SK-N-SH treated with all-trans-retinoic acid at 6 μM for 48 hours (cell line): ENCODE data around the gene PROZ.

Experiments used
- ATAC-seq: fragments of 200-7000 bp; cut with Tn5 transposase; 3 replicates; pipeline ENCODE4 v1.9.1; 2020; ENCODE audit warnings: mild to moderate bottlenecking, moderate library complexity
- BACH2 ChIP-seq: fragments of 250-450 bp; sonication (Bioruptor Pico); IDR thresholded peaks from 2 replicates; pipeline ENCODE4 v1.9.0; 2021; ENCODE audit warnings: mild to moderate bottlenecking, borderline replicate concordance
- CSDC2 ChIP-seq: fragments of 250-450 bp; sonication (Bioruptor Pico); IDR thresholded peaks from 2 replicates; pipeline ENCODE4 v1.5.0; 2020; ENCODE audit warnings: mild to moderate bottlenecking, moderate library complexity
- CSRNP3 ChIP-seq: fragments of 250-450 bp; sonication (Bioruptor Pico); IDR thresholded peaks from 2 replicates; pipeline ENCODE4 v1.5.1; 2021; ENCODE audit warnings: mild to moderate bottlenecking, moderate library complexity
- ESRRG ChIP-seq: fragments of 250-450 bp; sonication (Bioruptor Pico); IDR thresholded peaks from 2 replicates; pipeline ENCODE4 v1.6.1; 2021; ENCODE audit warnings: mild to moderate bottlenecking
- GLIS3 ChIP-seq: fragments of 250-450 bp; sonication (Bioruptor Pico); IDR thresholded peaks from 2 replicates; pipeline ENCODE4 v1.5.0; 2020; ENCODE audit warnings: mild to moderate bottlenecking, moderate library complexity
- OSR1 ChIP-seq: fragments of 250-450 bp; sonication (Bioruptor Pico); IDR thresholded peaks from 2 replicates; pipeline ENCODE4 v1.8.0; 2022; ENCODE audit warnings: moderate library complexity, mild to moderate bottlenecking, inconsistent platforms
- PATZ1 ChIP-seq: fragments of 250-450 bp; sonication (Bioruptor Pico); IDR thresholded peaks from 2 replicates; pipeline ENCODE4 v1.8.0; 2020; ENCODE audit warnings: mild to moderate bottlenecking, moderate library complexity, borderline replicate concordance
- PPARA ChIP-seq: fragments of 250-450 bp; sonication (Bioruptor Pico); IDR thresholded peaks from 2 replicates; pipeline ENCODE4 v1.5.0; 2020; ENCODE audit warnings: mild to moderate bottlenecking, borderline replicate concordance
- RARB ChIP-seq: fragments of 250-450 bp; sonication (Bioruptor Pico); IDR thresholded peaks from 2 replicates; pipeline ENCODE4 v1.8.0; 2021; ENCODE audit warnings: mild to moderate bottlenecking, moderate library complexity
- SNAI2 ChIP-seq: fragments of 250-450 bp; sonication (Bioruptor Pico); IDR thresholded peaks from 2 replicates; pipeline ENCODE4 v1.5.0; 2020; ENCODE audit warnings: mild to moderate bottlenecking, moderate library complexity
- TCF4 ChIP-seq: fragments of 250-450 bp; sonication (Bioruptor Pico); IDR thresholded peaks from 2 replicates; pipeline ENCODE4 v1.8.0; 2021; ENCODE audit warnings: mild to moderate bottlenecking, moderate library complexity, borderline replicate concordance
- TOX ChIP-seq: fragments of 250-450 bp; sonication (Bioruptor Pico); IDR thresholded peaks from 2 replicates; pipeline ENCODE4 v1.8.0; 2021; ENCODE audit warnings: mild to moderate bottlenecking, moderate library complexity, borderline replicate concordance
- ZFP3 ChIP-seq: fragments of 250-450 bp; sonication (Bioruptor Pico); IDR thresholded peaks from 2 replicates; pipeline ENCODE4 v1.5.0; 2020; ENCODE audit warnings: mild to moderate bottlenecking, moderate library complexity
- ZFP30 ChIP-seq: fragments of 450-650 bp; formaldehyde crosslinking; IDR thresholded peaks from 2 replicates; pipeline ENCODE4 v1.5.0; 2022; ENCODE audit warnings: mild to moderate bottlenecking, moderate library complexity
- ZNF565 ChIP-seq: fragments of 450-650 bp; formaldehyde crosslinking; conservative IDR thresholded peaks from 2 replicates; pipeline ENCODE4 v1.5.0; 2020; ENCODE audit warnings: low read depth, mild to moderate bottlenecking, moderate library complexity
- ZNF70 ChIP-seq: fragments of 450-650 bp; formaldehyde crosslinking; IDR thresholded peaks from 2 replicates; pipeline ENCODE4 v1.5.0; 2020; ENCODE audit warnings: mild to moderate bottlenecking, moderate library complexity
- ZNF8 ChIP-seq: fragments of 450-650 bp; formaldehyde crosslinking; IDR thresholded peaks from 2 replicates; pipeline ENCODE4 v1.5.0; 2020; ENCODE audit warnings: mild to moderate bottlenecking, moderate library complexity
- TF ChIP-seq, protein P1 (sequence below): fragments of 250-450 bp; sonication (Bioruptor Pico); IDR thresholded peaks from 2 replicates; pipeline ENCODE4 v1.5.0; 2020; ENCODE audit warnings: mild to moderate bottlenecking, moderate library complexity
- TF ChIP-seq, protein P2 (sequence below): fragments of 250-450 bp; sonication (Bioruptor Pico); IDR thresholded peaks from 2 replicates; pipeline ENCODE4 v1.5.1; 2020; ENCODE audit warnings: low read depth, mild to moderate bottlenecking, moderate library complexity
- TF ChIP-seq, protein P3 (sequence below): fragments of 250-450 bp; sonication (Bioruptor Pico); IDR thresholded peaks from 2 replicates; pipeline ENCODE4 v1.8.0; 2021; ENCODE audit warnings: low read depth, mild to moderate bottlenecking, moderate library complexity, borderline replicate concordance

Gene PROZ

DNA sequence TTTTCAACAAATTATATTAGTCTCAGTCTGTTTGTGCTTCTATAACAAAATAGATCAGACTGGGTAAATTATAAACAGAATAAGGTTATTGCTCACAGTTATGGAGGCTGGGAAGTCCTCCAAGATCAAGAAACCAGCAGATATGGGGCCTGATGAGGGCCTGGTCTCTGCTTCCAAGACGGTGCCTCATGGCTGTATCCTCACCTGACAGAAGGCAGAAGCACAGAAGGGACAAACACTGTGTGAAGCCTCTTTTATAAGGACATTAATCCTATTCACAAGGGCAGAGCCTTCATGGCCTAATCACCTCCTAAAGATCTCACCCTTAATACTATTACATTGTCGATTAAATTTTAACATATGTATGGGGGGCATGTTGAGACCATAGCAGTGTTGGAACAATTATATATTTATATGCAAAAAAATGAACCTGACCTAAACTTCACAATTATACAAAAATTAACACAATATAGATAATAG, 23.1 kb upstream of the PROZ start:
- TF ChIP-seq ZFP30 (CRISPR knock-in tag) (no peak), BACH2 (CRISPR knock-in tag) (no peak), TOX (CRISPR knock-in tag) (no peak), PPARA (CRISPR knock-in tag) (no peak), ESRRG (CRISPR knock-in tag) (no peak), PATZ1 (CRISPR knock-in tag) (no peak), GLIS3 (no peak), CSRNP3 (CRISPR knock-in tag) (no peak), ZNF70 (CRISPR knock-in tag) (no peak), TCF4 (CRISPR knock-in tag) (no peak), CSDC2 (no peak), ZNF8 (no peak), RARB (CRISPR knock-in tag) (no peak), ZNF565 (CRISPR knock-in tag) (no peak), OSR1 (CRISPR knock-in tag) (no peak), ZFP3 (no peak)
- TF ChIP-seq, protein P1, sequence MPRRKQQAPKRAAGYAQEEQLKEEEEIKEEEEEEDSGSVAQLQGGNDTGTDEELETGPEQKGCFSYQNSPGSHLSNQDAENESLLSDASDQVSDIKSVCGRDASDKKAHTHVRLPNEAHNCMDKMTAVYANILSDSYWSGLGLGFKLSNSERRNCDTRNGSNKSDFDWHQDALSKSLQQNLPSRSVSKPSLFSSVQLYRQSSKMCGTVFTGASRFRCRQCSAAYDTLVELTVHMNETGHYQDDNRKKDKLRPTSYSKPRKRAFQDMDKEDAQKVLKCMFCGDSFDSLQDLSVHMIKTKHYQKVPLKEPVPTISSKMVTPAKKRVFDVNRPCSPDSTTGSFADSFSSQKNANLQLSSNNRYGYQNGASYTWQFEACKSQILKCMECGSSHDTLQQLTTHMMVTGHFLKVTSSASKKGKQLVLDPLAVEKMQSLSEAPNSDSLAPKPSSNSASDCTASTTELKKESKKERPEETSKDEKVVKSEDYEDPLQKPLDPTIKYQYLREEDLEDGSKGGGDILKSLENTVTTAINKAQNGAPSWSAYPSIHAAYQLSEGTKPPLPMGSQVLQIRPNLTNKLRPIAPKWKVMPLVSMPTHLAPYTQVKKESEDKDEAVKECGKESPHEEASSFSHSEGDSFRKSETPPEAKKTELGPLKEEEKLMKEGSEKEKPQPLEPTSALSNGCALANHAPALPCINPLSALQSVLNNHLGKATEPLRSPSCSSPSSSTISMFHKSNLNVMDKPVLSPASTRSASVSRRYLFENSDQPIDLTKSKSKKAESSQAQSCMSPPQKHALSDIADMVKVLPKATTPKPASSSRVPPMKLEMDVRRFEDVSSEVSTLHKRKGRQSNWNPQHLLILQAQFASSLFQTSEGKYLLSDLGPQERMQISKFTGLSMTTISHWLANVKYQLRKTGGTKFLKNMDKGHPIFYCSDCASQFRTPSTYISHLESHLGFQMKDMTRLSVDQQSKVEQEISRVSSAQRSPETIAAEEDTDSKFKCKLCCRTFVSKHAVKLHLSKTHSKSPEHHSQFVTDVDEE (CRISPR knock-in tag): no peak
- TF ChIP-seq, protein P2, sequence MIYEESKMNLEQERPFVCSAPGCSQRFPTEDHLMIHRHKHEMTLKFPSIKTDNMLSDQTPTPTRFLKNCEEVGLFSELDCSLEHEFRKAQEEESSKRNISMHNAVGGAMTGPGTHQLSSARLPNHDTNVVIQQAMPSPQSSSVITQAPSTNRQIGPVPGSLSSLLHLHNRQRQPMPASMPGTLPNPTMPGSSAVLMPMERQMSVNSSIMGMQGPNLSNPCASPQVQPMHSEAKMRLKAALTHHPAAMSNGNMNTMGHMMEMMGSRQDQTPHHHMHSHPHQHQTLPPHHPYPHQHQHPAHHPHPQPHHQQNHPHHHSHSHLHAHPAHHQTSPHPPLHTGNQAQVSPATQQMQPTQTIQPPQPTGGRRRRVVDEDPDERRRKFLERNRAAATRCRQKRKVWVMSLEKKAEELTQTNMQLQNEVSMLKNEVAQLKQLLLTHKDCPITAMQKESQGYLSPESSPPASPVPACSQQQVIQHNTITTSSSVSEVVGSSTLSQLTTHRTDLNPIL (CRISPR knock-in tag): no peak
- no peak for ATAC-seq

DNA sequence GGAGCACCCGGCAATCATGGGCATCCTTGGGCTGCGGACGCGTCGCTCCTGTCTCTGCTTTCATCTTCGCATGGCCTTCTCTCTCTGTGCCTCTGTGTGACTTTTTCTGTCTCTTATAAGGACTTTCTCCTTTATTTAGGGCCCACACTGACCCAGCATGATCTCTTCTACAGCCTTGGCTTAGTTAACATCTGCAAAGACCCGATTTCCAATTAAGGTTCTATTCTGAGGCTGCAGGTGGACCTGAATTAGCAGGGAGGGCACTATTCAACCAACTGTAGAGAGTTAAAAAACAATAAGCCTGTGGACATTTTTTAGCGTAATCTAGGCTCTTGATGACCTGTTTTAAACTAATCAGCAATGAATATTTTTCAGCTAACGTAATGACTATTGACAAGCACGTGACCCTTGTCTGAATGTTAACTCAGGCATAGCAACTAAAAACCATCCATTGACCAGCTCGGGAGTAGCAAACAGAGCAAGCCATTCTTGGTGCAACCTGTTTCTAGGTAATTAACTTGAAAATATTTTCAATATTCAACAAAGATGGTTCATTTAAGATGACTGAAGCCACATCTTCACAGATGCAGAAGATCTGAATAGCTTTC, 20.7 kb upstream of the PROZ start:
- ATAC-seq: no peak
- TF ChIP-seq SNAI2 (CRISPR knock-in tag) (no peak), TCF4 (CRISPR knock-in tag) (no peak), ZFP30 (CRISPR knock-in tag) (no peak), ESRRG (CRISPR knock-in tag) (no peak), ZFP3 (no peak), GLIS3 (no peak), ZNF70 (CRISPR knock-in tag) (no peak), PATZ1 (CRISPR knock-in tag) (no peak), ZNF565 (CRISPR knock-in tag) (no peak), ZNF8 (no peak)
- TF ChIP-seq, protein P3, sequence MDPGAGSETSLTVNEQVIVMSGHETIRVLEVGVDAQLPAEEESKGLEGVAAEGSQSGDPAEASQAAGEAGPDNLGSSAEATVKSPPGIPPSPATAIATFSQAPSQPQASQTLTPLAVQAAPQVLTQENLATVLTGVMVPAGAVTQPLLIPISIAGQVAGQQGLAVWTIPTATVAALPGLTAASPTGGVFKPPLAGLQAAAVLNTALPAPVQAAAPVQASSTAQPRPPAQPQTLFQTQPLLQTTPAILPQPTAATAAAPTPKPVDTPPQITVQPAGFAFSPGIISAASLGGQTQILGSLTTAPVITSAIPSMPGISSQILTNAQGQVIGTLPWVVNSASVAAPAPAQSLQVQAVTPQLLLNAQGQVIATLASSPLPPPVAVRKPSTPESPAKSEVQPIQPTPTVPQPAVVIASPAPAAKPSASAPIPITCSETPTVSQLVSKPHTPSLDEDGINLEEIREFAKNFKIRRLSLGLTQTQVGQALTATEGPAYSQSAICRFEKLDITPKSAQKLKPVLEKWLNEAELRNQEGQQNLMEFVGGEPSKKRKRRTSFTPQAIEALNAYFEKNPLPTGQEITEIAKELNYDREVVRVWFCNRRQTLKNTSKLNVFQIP: no peak
